Spinal cord (tissue), 10 donors: ENCODE data around the gene CGRRF1. TPM values are rescaled to one million over a fixed set of nuclear protein-coding genes. Genes with fewer than 3 reads are reported as not detected.

Experiments used
- DNase-seq, 6 donors: peaks; one replicate each; pipeline versions ENCODE4 v3.0.0 to v3.0.0-alpha.2; 2013 to 2015; ENCODE audit warnings: low spot score in 6 of 6, low read depth in 4 of 6
- H3K27ac ChIP-seq: one replicate; pipeline ENCODE4 v1.5.1; 2013; ENCODE audit warnings: low read depth, low read length, control low read depth
- H3K27me3 ChIP-seq: one replicate; pipeline ENCODE4 v1.6.1; 2013; ENCODE audit warnings: low read length; ENCODE audit not compliant: control insufficient read depth, insufficient read depth
- H3K36me3 ChIP-seq: one replicate; pipeline ENCODE4 v1.6.1; 2013; ENCODE audit warnings: low read length; ENCODE audit not compliant: control insufficient read depth, insufficient read depth
- H3K4me1 ChIP-seq: one replicate; pipeline ENCODE4 v1.6.1; 2013; ENCODE audit warnings: low read length; ENCODE audit not compliant: control insufficient read depth, insufficient read depth
- H3K4me3 ChIP-seq: one replicate; pipeline ENCODE4 v1.5.1; 2013; ENCODE audit warnings: low read depth, low read length, control low read depth
- H3K9me3 ChIP-seq: one replicate; pipeline ENCODE4 v1.6.1; 2013; ENCODE audit warnings: low read length; ENCODE audit not compliant: control insufficient read depth, insufficient read depth
- whole genome bisulfite sequencing: methylation state at CpG from one replicate; pipeline ENCODE4 v1.1.5; 2013; ENCODE audit warnings: missing lambda C conversion rate; ENCODE audit not compliant: insufficient coverage; 5-methylcytosine and 5-hydroxymethylcytosine counted together
- polyA plus RNA-seq, 2 donors: library from polyadenylated mRNA; unstranded; fragments of 120-200 nt; gene quantifications; one replicate each; pipeline ENCODE4 v1.2.1, GENCODE V29; 2013; ENCODE audit not compliant: insufficient read length in 2 of 2
- total RNA-seq, 2 donors: library from RNA; depleted of rRNA in 1 of 2; stranded (reverse); fragments of 120-200 nt in 1 of 2; fragments of >200 nt in 1 of 2; gene quantifications; one replicate each; pipeline versions ENCODE4 v1.2.3 to v1.2.4, GENCODE V29; 2013 to 2014
- donor health status: healthy.

The CGRRF1 gene
- total and polyA plus RNA-seq, 4 donors: 20.4 to 40.7 (median 34.1) TPM

DNA sequence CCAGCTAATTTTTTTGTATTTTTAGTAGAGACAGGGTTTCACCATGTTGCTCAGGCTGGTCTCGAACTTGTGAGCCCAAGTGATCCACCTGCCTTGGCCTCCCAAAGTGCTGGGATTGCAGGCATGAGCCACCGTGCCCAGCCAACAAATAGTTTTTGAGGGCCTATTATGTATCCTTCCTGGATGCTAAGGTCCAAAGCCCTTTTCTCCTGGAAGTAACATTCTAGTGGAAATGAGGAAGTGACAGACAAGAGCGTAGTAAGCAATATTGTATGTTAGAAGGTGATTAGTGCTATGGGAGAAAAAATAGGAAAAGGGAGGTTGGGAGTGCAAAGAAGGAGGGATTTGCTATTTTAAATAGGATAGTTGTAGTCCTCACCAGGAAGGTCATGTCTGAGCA is 9.0 kb upstream of the CGRRF1 start:
- H3K27me3 ChIP-seq: no peaks in the 10 kb centered on the region
- no peak overlapping the region for H3K4me3 ChIP-seq
- no peaks in the 10 kb centered on the region for H3K36me3 ChIP-seq
- 94% methylated on average over 3 of the region's 3 CpGs for WGBS
- H3K4me1 ChIP-seq: no peaks in the 10 kb centered on the region
- DNase-seq: no peak
- no peak overlapping the region for H3K27ac ChIP-seq
- H3K9me3 ChIP-seq: no peaks in the 10 kb centered on the region

DNA sequence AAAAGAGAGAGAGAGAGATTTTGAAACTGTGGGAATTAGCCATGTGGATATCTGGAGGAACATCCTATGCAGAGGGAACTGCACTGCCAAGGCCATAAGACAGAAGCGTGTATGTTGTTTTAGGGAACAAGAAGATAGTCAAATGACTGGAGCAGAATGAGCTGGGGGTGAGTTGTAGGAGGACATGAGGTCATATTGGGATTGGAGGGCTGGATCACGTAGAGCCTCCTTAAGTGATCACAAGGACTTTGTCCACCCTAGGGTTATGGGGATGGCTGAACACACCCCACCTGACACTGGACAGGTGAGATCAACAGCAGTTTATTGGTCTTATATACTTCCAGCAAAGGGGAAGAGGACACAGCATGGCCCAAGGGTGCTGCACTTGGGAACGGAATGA is 8.2 kb upstream of the CGRRF1 start:
- WGBS: 95% methylated on average over 2 of the region's 3 CpGs
- no peaks in the 10 kb centered on the region for H3K27me3 ChIP-seq
- H3K4me1 ChIP-seq: no peaks in the 10 kb centered on the region
- H3K27ac ChIP-seq: no peak overlapping the region
- no peak for DNase-seq
- H3K9me3 ChIP-seq: no peaks in the 10 kb centered on the region
- H3K36me3 ChIP-seq: no peaks in the 10 kb centered on the region
- H3K4me3 ChIP-seq: no peak overlapping the region

DNA sequence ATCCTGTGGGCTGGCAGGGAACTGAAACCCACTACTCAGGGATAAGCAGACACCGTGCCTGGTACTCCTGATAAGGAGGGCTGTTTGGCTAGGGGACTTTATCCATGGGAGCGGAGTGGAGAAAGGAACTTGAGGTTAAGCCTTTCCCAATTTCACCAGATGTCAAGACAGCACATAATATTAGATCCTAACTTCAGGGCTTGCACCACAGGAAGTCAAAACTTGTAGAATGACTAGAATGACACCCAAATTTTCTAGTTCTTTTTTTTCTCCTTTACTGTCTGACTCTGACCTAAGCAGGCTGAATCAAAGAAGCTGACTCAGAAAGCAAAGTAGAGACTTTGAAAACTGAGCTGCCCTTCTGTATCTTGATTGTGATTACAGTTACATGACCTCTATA is 7.1 kb upstream of the CGRRF1 start:
- no CpG with 5 or more reads among the region's 2 CpGs for WGBS
- no peak overlapping the region for H3K27ac ChIP-seq
- H3K4me1 ChIP-seq: no peaks in the 10 kb centered on the region
- H3K9me3 ChIP-seq: no peaks in the 10 kb centered on the region
- no peaks in the 10 kb centered on the region for H3K36me3 ChIP-seq
- H3K27me3 ChIP-seq: no peaks in the 10 kb centered on the region
- DNase-seq: no peak
- no peak overlapping the region for H3K4me3 ChIP-seq

DNA sequence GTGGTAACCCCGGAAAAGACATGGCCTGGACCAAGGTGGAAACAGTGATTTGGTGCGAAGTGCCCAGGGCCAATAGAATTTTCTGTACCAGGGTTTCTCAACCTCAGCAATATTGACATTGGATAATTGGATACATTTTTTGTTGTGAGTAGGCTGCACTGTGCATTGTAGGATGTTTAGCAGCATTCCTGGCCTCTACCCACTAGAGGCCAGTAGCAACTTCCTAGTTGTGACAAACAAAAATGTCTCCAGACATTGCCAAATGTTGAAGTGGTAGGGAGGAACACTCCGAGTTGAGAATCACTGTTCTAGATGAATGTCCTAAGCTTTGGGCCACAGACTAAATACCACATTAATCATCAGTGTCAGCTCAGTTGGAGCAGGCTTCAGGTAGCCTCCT is 6.2 kb upstream of the CGRRF1 start:
- no peak overlapping the region for H3K4me3 ChIP-seq
- no peaks in the 10 kb centered on the region for H3K4me1 ChIP-seq
- no peaks in the 10 kb centered on the region for H3K36me3 ChIP-seq
- no peaks in the 10 kb centered on the region for H3K9me3 ChIP-seq
- H3K27ac ChIP-seq: no peak overlapping the region
- 100% methylated on average over 1 of the region's 3 CpGs for WGBS
- H3K27me3 ChIP-seq: no peaks in the 10 kb centered on the region
- peak in 2 of 6 donors; percentile 29 to 53 for DNase-seq

DNA sequence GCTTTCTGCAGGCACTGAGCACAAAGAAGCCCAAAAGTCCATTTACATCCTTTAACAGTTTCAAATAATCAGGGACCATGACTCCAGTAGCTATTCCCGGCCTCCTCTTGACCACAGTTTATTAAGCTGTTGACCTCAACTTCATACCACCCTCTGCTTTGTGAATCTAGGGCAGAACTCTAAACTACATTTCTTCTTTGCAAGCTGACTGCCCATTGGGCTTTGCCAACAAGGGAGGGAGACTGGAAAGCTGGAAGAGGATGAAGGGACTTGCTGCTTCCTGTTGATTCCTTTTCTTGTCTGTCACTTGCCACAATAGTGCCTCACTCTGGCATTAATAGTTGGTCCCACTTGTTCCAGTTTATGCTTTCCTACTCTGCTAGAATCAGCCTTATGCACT is 2.7 kb downstream of the CGRRF1 start:
- Histone ChIP-seq H3K36me3 (no peaks in the 10 kb centered on the region), H3K4me3 (no peak overlapping the region), H3K9me3 (no peaks in the 10 kb centered on the region), H3K27me3 (no peaks in the 10 kb centered on the region), H3K27ac (peak overlapping the region; percentile 21), H3K4me1 (no peaks in the 10 kb centered on the region)
- DNase-seq: no peak
- WGBS: no CpG with 5 or more reads among the region's 1 CpG

DNA sequence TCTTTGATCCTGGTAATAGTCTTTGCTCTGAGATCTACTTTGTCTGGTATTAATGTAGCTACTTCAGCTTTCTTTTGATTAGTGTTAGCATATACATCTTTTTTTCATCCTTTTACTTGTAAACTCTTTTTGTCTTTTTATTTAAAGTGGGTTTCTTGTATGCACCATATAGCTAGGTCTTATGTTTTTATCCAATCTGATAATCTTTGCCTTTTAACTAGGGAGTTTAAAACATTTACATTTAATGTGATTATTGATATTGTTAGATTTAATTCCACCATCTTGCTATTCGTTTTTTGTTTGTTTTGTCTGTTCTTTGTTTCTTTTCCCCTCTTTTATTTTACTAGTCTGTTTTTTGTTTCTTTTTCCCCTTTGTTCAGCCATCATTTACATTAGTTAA is 6.0 kb downstream of the CGRRF1 start:
- Histone ChIP-seq H3K27me3 (no peaks in the 10 kb centered on the region), H3K36me3 (no peaks in the 10 kb centered on the region), H3K4me1 (no peaks in the 10 kb centered on the region), H3K4me3 (no peak overlapping the region), H3K27ac (no peak overlapping the region), H3K9me3 (no peaks in the 10 kb centered on the region)
- DNase-seq: no peak
- WGBS: no CpG with 5 or more reads among the region's 1 CpG

DNA sequence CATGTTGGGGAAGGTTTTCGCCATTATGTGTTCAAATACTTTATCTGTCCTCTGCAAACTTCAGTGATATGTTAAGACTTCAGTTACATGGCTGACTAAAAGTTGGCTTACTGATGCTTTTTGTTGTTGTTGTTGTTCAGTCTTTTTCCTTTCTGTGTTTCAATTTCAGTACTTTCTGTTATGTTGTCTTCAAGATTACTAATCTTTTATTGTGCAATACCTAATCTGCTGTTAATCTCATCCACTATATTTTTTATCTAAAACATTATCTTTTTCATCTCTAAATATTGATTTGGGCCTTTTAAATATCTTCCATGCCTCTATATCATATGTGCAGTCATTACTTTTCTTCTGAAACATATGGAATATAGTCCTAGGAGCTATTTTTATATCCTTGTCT is 7.0 kb downstream of the CGRRF1 start:
- Histone ChIP-seq H3K27ac (no peak overlapping the region), H3K27me3 (no peaks in the 10 kb centered on the region), H3K9me3 (no peaks in the 10 kb centered on the region), H3K36me3 (no peaks in the 10 kb centered on the region), H3K4me3 (no peak overlapping the region), H3K4me1 (no peaks in the 10 kb centered on the region)
- DNase-seq: no peak
- no CpG with 5 or more reads among the region's 1 CpG for WGBS

DNA sequence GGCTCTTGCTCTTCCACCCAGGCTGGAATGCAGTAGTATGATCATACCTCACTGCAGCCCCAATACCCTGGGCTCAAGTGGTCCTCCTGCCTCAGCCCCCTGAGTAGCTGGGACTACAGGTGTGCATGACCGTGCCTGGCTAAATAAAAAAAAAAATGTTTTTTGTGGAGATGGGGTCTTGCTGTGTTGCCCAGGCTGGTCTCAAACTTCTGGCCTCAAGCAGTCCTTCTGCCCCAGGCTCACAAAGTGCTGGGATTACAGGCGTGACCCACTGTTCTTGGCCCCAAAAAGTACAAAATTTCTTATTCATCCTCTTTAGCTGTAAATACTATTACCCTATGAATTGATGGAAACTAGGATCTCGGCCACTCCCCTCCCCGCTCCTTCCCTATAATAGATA is 14.7 kb downstream of the CGRRF1 start:
- H3K4me1 ChIP-seq: peaks cover 3% of the 10 kb centered on the region
- H3K27me3 ChIP-seq: no peaks in the 10 kb centered on the region
- no CpG with 5 or more reads among the region's 4 CpGs for WGBS
- no peaks in the 10 kb centered on the region for H3K9me3 ChIP-seq
- DNase-seq: no peak
- peaks cover 16% of the 10 kb centered on the region for H3K36me3 ChIP-seq
- no peak overlapping the region for H3K4me3 ChIP-seq
- H3K27ac ChIP-seq: no peak overlapping the region

- no CpG with 5 or more reads among the region's 2 CpGs for WGBS
- no peaks in the 10 kb centered on the region for H3K9me3 ChIP-seq
- H3K27ac ChIP-seq: no peak overlapping the region
- H3K4me3 ChIP-seq: no peak overlapping the region
- H3K27me3 ChIP-seq: no peaks in the 10 kb centered on the region
- H3K4me1 ChIP-seq: peaks cover 3% of the 10 kb centered on the region
- DNase-seq: no peak
- H3K36me3 ChIP-seq: peaks cover 10% of the 10 kb centered on the region
These were observed 19.3 kb downstream of the CGRRF1 start for GRCh38 chr14:54528973-54529372.

GRCh38 chr14:54529811-54530210 is 20.1 kb downstream of the CGRRF1 start:
- Histone ChIP-seq H3K4me3 (no peak overlapping the region), H3K4me1 (peaks cover 3% of the 10 kb centered on the region)
- WGBS: no CpG with 5 or more reads among the region's 1 CpG

More at GRCh38 chr14:54529811-54530210, 20.1 kb downstream of the CGRRF1 start:
- H3K27me3 ChIP-seq: no peaks in the 10 kb centered on the region
- no peaks in the 10 kb centered on the region for H3K9me3 ChIP-seq
- peaks cover 8% of the 10 kb centered on the region for H3K36me3 ChIP-seq
- DNase-seq: peak in 1 of 6 donors; percentile 33
- no peak overlapping the region for H3K27ac ChIP-seq
